Measurements from ENCODE around the gene ALK. TPM values are rescaled to one million over a fixed set of nuclear protein-coding genes. Genes with fewer than 3 reads are reported as not detected.

The ALK gene
- total and polyA plus RNA-seq, 2 experiments from 2014 or later, result 0.35 TPM; not detected in 1

DNA sequence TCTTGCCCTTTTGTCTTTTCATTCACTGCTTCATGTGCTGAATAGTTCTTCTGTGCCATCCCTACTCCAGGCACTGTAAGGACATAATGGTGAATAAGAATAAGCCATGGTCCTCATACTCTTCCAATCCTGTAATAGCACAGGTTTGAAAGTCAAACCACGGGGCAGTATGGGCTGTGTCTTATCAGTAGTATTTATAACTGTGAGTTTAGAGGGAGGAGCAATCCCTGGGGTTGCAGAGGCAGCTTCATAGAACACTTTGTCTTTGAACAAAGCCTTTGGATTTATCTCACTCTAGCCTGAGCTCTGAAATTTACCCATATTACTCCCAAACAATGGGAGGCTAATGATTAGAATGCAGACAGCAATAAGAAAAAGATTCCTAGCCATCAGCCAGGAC, 30.2 kb upstream of the ALK start (continued):
- TF ChIP-seq, protein P1, sequence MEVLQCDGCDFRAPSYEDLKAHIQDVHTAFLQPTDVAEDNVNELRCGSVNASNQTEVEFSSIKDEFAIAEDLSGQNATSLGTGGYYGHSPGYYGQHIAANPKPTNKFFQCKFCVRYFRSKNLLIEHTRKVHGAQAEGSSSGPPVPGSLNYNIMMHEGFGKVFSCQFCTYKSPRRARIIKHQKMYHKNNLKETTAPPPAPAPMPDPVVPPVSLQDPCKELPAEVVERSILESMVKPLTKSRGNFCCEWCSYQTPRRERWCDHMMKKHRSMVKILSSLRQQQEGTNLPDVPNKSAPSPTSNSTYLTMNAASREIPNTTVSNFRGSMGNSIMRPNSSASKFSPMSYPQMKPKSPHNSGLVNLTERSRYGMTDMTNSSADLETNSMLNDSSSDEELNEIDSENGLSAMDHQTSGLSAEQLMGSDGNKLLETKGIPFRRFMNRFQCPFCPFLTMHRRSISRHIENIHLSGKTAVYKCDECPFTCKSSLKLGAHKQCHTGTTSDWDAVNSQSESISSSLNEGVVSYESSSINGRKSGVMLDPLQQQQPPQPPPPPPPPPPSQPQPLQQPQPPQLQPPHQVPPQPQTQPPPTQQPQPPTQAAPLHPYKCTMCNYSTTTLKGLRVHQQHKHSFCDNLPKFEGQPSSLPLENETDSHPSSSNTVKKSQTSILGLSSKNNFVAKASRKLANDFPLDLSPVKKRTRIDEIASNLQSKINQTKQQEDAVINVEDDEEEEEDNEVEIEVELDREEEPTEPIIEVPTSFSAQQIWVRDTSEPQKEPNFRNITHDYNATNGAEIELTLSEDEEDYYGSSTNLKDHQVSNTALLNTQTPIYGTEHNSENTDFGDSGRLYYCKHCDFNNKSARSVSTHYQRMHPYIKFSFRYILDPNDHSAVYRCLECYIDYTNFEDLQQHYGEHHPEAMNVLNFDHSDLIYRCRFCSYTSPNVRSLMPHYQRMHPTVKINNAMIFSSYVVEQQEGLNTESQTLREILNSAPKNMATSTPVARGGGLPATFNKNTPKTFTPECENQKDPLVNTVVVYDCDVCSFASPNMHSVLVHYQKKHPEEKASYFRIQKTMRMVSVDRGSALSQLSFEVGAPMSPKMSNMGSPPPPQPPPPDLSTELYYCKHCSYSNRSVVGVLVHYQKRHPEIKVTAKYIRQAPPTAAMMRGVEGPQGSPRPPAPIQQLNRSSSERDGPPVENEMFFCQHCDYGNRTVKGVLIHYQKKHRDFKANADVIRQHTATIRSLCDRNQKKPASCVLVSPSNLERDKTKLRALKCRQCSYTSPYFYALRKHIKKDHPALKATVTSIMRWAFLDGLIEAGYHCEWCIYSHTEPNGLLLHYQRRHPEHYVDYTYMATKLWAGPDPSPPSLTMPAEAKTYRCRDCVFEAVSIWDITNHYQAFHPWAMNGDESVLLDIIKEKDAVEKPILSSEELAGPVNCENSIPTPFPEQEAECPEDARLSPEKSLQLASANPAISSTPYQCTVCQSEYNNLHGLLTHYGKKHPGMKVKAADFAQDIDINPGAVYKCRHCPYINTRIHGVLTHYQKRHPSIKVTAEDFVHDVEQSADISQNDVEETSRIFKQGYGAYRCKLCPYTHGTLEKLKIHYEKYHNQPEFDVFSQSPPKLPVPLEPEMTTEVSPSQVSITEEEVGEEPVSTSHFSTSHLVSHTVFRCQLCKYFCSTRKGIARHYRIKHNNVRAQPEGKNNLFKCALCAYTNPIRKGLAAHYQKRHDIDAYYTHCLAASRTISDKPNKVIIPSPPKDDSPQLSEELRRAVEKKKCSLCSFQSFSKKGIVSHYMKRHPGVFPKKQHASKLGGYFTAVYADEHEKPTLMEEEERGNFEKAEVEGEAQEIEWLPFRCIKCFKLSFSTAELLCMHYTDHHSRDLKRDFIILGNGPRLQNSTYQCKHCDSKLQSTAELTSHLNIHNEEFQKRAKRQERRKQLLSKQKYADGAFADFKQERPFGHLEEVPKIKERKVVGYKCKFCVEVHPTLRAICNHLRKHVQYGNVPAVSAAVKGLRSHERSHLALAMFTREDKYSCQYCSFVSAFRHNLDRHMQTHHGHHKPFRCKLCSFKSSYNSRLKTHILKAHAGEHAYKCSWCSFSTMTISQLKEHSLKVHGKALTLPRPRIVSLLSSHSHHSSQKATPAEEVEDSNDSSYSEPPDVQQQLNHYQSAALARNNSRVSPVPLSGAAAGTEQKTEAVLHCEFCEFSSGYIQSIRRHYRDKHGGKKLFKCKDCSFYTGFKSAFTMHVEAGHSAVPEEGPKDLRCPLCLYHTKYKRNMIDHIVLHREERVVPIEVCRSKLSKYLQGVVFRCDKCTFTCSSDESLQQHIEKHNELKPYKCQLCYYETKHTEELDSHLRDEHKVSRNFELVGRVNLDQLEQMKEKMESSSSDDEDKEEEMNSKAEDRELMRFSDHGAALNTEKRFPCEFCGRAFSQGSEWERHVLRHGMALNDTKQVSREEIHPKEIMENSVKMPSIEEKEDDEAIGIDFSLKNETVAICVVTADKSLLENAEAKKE (CRISPR knock-in tag; IDR thresholded peaks at IDR 0.05), result no peak
- TF ChIP-seq, protein P2, sequence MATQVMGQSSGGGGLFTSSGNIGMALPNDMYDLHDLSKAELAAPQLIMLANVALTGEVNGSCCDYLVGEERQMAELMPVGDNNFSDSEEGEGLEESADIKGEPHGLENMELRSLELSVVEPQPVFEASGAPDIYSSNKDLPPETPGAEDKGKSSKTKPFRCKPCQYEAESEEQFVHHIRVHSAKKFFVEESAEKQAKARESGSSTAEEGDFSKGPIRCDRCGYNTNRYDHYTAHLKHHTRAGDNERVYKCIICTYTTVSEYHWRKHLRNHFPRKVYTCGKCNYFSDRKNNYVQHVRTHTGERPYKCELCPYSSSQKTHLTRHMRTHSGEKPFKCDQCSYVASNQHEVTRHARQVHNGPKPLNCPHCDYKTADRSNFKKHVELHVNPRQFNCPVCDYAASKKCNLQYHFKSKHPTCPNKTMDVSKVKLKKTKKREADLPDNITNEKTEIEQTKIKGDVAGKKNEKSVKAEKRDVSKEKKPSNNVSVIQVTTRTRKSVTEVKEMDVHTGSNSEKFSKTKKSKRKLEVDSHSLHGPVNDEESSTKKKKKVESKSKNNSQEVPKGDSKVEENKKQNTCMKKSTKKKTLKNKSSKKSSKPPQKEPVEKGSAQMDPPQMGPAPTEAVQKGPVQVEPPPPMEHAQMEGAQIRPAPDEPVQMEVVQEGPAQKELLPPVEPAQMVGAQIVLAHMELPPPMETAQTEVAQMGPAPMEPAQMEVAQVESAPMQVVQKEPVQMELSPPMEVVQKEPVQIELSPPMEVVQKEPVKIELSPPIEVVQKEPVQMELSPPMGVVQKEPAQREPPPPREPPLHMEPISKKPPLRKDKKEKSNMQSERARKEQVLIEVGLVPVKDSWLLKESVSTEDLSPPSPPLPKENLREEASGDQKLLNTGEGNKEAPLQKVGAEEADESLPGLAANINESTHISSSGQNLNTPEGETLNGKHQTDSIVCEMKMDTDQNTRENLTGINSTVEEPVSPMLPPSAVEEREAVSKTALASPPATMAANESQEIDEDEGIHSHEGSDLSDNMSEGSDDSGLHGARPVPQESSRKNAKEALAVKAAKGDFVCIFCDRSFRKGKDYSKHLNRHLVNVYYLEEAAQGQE (IDR thresholded peaks at IDR 0.05; ENCODE audit: unreplicated experiment), result no peak
- TF ChIP-seq, protein P3, sequence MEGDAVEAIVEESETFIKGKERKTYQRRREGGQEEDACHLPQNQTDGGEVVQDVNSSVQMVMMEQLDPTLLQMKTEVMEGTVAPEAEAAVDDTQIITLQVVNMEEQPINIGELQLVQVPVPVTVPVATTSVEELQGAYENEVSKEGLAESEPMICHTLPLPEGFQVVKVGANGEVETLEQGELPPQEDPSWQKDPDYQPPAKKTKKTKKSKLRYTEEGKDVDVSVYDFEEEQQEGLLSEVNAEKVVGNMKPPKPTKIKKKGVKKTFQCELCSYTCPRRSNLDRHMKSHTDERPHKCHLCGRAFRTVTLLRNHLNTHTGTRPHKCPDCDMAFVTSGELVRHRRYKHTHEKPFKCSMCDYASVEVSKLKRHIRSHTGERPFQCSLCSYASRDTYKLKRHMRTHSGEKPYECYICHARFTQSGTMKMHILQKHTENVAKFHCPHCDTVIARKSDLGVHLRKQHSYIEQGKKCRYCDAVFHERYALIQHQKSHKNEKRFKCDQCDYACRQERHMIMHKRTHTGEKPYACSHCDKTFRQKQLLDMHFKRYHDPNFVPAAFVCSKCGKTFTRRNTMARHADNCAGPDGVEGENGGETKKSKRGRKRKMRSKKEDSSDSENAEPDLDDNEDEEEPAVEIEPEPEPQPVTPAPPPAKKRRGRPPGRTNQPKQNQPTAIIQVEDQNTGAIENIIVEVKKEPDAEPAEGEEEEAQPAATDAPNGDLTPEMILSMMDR (conservative IDR thresholded peaks at IDR 0.05; ENCODE audit: low read depth in 2 of 2), result no peak
- TF ChIP-seq STAT1 (IDR thresholded peaks at IDR 0.05; ENCODE audit: unreplicated experiment) (no peak), ZNF331 (CRISPR knock-in tag; IDR thresholded peaks at IDR 0.05; ENCODE audit: low read depth) (no peak), POLR2AphosphoS5 (IDR thresholded peaks at IDR 0.05; ENCODE audit: low read depth) (no peak), NANOG (IDR thresholded peaks at IDR 0.05; ENCODE audit: borderline replicate concordance) (no peak)
